T-helper 1 cell treated with Interleukin-12 subunit alpha and Interleukin-12 subunit beta and Interleukin-4 antibody, amounts not matched to agents 30 μg/mL and 1 μg/mL, for 36 hours (primary cell): ENCODE measurements around the gene CTNNA3.

ENCODE experiments used
- H3K27ac Mint-ChIP-seq: one replicate; pipeline ENCODE4 v1.8.0; 2021; ENCODE audit warnings: mild to moderate bottlenecking, mixed read lengths
- H3K27me3 Mint-ChIP-seq: one replicate; pipeline ENCODE4 v1.8.0; 2021; ENCODE audit warnings: low read depth, mixed read lengths
- H3K36me3 Mint-ChIP-seq: one replicate; pipeline ENCODE4 v1.8.0; 2021; ENCODE audit warnings: low read depth, mixed read lengths
- H3K4me1 Mint-ChIP-seq: one replicate; pipeline ENCODE4 v1.8.0; 2021; ENCODE audit warnings: low read depth, mixed read lengths
- H3K4me3 Mint-ChIP-seq: one replicate; pipeline ENCODE4 v1.8.0; 2021; ENCODE audit warnings: mild to moderate bottlenecking, moderate library complexity, mixed read lengths
- H3K9me3 Mint-ChIP-seq: one replicate; pipeline ENCODE4 v1.8.0; 2021; ENCODE audit warnings: mixed read lengths

CTNNA3 gene

DNA sequence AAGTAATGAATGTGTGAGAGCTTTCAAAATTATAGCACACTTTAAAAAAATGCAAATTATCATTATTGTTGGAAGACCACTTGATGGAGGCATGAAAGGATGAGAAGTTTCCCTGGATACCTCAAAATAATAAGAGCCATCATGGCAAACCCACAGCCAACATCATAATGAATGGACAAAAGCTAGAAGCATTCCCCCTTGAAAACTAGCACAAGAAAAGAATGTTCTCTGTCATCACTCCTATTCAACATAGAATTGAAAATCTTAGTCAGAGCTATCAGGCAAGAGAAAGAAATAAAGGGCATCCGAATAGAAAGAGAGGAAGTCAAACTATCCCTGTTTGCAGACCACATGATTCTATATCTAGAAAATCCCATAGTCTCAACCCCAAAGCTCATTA, 1657.4 kb downstream of the CTNNA3 start:
- Mint-ChIP-seq H3K36me3 (no peaks in the 10 kb centered on the region), H3K4me1 (no peaks in the 10 kb centered on the region), H3K4me3 (no peak overlapping the region), H3K27ac (no peak overlapping the region), H3K27me3 (no peaks in the 10 kb centered on the region), H3K9me3 (peaks cover 15% of the 10 kb centered on the region)

DNA sequence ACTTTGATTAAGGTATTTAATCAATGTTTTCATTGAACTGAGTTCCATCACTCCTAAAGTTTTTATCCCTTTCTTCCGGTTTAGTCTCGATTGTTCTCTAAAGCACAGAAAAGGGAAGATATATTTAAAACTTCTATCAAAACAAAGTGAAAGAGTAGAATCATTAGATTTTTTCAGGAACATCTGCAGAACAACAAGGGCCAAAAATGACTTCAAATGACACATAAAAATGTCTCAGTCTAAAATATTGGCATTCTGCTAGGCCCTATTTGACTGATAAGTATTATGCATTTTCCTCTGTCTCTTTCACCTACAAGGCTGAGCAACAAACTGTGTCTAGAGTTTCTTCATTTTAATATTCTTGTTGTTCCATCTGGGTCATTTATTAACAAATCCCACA, 1669.7 kb downstream of the CTNNA3 start:
- H3K4me1 Mint-ChIP-seq, result no peaks in the 10 kb centered on the region
- H3K9me3 Mint-ChIP-seq, result peaks cover 14% of the 10 kb centered on the region
- H3K27me3 Mint-ChIP-seq, result no peaks in the 10 kb centered on the region
- H3K36me3 Mint-ChIP-seq, result no peaks in the 10 kb centered on the region
- H3K4me3 Mint-ChIP-seq, result no peak overlapping the region
- H3K27ac Mint-ChIP-seq, result no peak overlapping the region

DNA sequence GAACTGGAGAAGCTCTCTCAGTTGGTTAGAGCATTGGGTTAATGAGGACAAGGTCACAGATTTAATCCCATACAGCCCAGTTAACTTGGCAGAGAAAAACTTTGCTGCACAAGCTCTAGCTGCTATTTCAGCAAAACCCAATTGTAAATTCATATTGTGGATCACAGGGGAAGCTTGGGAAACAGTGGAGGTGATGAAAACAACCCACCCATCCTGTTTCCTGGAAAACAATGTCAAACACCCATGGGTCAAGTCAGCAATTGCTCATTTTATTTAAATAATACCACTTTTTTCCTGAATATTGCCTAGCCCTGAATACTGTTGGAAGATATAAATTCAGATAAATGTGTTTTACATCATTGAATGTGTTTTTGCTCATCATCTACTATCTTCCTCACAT, 1670.8 kb downstream of the CTNNA3 start:
- H3K36me3 Mint-ChIP-seq, result no peaks in the 10 kb centered on the region

DNA sequence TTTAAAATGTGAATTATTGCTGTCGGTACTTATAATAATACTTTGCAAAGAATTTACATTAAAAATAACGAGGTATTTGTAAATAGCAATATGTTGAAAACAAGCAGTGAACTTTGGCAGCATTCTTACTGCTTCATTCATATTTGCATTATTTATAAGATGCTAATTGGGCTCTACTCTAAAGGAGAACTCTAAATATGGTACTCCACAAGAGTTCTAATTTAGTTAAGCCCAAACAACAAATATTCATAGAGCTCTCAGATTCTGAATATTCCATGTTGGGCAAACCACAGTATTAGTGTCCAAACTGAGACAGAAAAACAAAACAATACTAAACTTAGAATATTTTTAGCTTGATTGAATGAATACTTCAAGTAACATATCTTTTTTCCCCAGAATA, 1674.6 kb downstream of the CTNNA3 start:
- Mint-ChIP-seq H3K27me3 (no peaks in the 10 kb centered on the region), H3K36me3 (no peaks in the 10 kb centered on the region), H3K9me3 (no peaks in the 10 kb centered on the region), H3K4me3 (no peak overlapping the region), H3K27ac (no peak overlapping the region), H3K4me1 (no peaks in the 10 kb centered on the region)

More for the DNA sequence above, 1670.8 kb downstream of the CTNNA3 start:
- Mint-ChIP-seq H3K27me3 (no peaks in the 10 kb centered on the region), H3K4me1 (no peaks in the 10 kb centered on the region), H3K9me3 (peaks cover 10% of the 10 kb centered on the region), H3K27ac (no peak overlapping the region), H3K4me3 (no peak overlapping the region)

DNA sequence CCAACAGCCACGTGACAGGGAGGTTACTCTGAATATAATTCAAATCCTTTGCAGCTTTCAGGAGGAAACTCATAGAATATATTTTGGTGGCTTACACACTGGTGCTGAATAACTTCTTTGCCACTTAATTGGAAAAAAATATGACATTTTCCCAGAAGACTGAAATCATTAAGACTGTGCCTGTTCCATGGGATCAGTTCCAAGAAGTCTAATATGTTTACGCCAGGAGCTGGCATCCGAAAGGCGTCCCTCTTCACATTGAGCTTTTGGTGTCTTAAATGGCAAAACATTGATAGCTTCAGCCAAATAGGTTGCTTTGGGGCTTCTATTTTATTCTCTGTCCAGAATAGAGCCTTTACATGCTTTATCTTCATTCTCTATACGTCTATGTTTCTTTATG, 1687.8 kb downstream of the CTNNA3 start:
- Mint-ChIP-seq H3K9me3 (peaks cover 9% of the 10 kb centered on the region), H3K4me1 (no peaks in the 10 kb centered on the region), H3K27ac (no peak overlapping the region), H3K27me3 (no peaks in the 10 kb centered on the region), H3K4me3 (no peak overlapping the region), H3K36me3 (no peaks in the 10 kb centered on the region)

DNA sequence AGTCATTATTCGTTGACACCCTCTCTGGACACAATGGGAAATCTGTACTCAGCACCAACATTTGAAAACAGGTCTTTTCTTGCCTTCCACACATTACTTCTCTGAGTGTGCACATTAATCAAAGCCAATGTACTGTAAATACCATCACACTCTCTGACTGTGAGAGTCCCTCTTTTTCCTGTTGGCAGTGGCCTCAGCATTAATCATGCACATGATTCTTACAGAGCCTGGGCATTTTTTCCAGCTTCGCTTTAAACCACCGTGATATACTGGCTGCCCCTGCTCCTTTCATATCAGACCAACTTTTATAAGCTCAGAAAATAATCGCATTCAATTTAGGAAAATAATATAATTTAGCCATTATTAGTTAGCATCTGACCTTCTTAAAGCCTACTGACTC, 1689.6 kb downstream of the CTNNA3 start:
- Mint-ChIP-seq H3K27me3 (no peaks in the 10 kb centered on the region), H3K4me1 (no peaks in the 10 kb centered on the region), H3K4me3 (no peak overlapping the region), H3K36me3 (no peaks in the 10 kb centered on the region), H3K27ac (no peak overlapping the region), H3K9me3 (peaks cover 9% of the 10 kb centered on the region)

DNA sequence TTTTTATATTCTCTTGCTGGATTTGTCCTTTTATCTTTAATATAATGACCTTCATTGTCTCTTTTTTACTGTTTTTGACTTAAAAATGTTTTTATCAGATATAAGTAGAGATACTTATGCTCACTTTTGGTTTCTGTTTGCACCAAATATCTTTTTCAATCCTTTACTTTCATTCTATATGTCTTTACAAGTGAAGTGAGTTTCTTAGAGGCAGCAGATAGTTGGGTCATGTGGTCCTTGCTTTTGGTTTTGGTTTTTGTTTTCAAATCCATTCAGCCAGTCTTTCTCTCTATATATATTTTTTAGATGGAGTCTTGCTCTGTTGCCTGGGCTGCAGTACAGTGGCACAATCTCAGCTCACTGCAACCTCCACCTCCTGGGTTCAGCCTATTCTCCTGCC, 1702.5 kb downstream of the CTNNA3 start:
- Mint-ChIP-seq H3K27ac (no peak overlapping the region), H3K4me1 (no peaks in the 10 kb centered on the region), H3K27me3 (no peaks in the 10 kb centered on the region), H3K9me3 (peaks cover 14% of the 10 kb centered on the region), H3K4me3 (no peak overlapping the region), H3K36me3 (no peaks in the 10 kb centered on the region)

DNA sequence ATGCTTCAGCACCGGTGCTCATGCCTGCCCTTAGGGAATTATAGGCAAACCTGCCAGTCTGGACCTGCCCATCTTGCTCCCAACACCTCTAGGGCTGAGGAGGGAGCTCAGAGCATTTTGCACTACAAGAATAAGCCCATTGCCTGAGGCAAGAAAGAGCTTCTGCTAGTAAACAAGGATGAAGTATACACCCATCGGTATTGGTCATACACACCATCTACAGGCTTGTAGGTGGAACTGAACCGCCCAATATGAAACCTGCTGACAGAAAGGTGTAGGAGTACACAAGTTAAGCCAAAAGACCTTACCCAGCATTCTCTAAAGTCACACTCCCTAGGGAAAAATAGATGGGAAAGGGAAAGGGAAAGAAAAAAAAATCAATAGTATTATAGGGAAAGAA, 1727.1 kb downstream of the CTNNA3 start:
- Mint-ChIP-seq H3K27ac (no peak overlapping the region), H3K9me3 (peaks cover 13% of the 10 kb centered on the region), H3K27me3 (no peaks in the 10 kb centered on the region), H3K4me3 (no peak overlapping the region), H3K36me3 (no peaks in the 10 kb centered on the region), H3K4me1 (no peaks in the 10 kb centered on the region)

DNA sequence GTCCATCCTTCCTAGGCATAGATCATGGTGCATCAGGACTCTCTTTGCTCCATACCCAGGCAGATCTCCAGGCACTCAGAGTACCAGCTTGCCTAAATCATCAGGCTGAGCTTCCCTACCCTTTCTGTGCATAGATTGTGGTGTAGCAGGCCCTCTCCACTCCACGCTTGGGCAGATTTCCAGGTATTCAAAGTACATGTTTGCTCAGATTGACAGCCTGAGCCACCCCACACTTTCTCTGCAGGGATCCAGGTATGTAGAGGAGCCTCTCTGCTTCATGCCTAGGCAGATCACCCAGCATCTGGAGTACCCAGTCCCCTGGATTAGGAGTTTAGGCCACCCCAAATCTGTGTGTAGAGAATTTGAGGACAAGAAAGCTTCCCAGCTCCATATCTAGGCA, 1727.6 kb downstream of the CTNNA3 start:
- H3K4me3 Mint-ChIP-seq, result no peak overlapping the region
- H3K9me3 Mint-ChIP-seq, result peaks cover 12% of the 10 kb centered on the region
- no peaks in the 10 kb centered on the region for H3K36me3 Mint-ChIP-seq
- H3K27ac Mint-ChIP-seq, result no peak overlapping the region
- H3K27me3 Mint-ChIP-seq, result no peaks in the 10 kb centered on the region
- no peaks in the 10 kb centered on the region for H3K4me1 Mint-ChIP-seq

DNA sequence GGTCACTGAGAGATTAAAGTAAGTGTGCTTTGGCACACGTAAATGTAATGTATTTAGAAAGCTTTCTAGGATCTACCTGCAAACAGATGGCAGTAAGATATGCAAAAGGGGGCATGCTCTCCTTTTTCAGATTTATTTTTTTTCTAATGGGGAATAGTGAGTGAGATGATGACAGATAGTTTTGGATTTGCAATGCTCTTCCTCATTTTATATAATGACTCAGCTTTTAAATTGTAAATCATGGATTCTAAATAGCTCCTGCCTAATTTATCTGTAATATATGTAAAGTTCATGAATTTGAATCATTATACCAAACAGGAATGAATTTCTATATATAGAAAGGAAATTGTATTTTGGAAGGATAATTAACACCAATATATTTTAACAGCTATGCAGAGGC, 1731.8 kb downstream of the CTNNA3 start:
- Mint-ChIP-seq H3K36me3 (no peaks in the 10 kb centered on the region), H3K9me3 (peaks cover 12% of the 10 kb centered on the region), H3K4me1 (no peaks in the 10 kb centered on the region), H3K27me3 (no peaks in the 10 kb centered on the region), H3K4me3 (no peak overlapping the region), H3K27ac (no peak overlapping the region)

DNA sequence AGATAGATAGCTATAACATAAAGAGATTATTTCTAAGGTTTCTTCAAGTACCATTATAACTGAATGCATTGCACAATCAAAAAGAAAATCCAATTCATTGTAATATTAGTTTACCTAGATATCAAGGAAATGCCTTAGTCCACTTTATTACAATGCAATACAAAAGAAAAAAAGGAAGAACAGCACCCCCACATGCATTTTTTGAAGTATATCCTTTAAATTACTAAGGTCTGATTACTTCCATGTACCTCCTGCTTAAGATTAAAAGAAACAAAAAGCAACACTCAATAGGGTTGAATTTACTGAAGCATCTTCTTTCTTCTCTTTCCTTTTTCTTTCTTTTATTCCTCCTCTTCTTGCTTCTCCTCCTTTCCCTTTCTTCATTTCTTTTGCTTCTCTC, 1743.9 kb downstream of the CTNNA3 start:
- H3K27ac Mint-ChIP-seq, result no peak overlapping the region
- no peak overlapping the region for H3K4me3 Mint-ChIP-seq
- H3K27me3 Mint-ChIP-seq, result no peaks in the 10 kb centered on the region
- peaks cover 10% of the 10 kb centered on the region for H3K9me3 Mint-ChIP-seq
- no peaks in the 10 kb centered on the region for H3K36me3 Mint-ChIP-seq
- no peaks in the 10 kb centered on the region for H3K4me1 Mint-ChIP-seq

DNA sequence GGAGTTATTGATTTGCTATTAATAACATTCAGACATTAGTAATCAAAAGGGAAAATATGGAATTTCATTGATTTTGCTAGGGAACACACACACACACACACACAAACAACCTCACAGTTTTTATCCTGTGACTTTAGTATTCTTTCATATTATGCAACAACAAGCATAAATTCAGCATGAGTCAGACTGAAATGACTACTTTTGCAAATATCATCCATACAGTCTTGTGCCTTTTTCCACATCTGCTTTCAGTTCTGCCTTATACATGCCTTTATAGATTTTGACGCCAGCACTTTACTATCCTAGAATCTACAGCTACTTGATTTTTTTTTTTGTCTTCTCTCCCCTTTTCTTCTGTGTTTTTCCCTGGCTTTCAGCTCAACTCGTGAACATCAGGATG, 1745.9 kb downstream of the CTNNA3 start:
- Mint-ChIP-seq H3K4me3 (no peak overlapping the region), H3K27ac (no peak overlapping the region), H3K36me3 (no peaks in the 10 kb centered on the region), H3K27me3 (no peaks in the 10 kb centered on the region), H3K4me1 (no peaks in the 10 kb centered on the region), H3K9me3 (peaks cover 6% of the 10 kb centered on the region)

DNA sequence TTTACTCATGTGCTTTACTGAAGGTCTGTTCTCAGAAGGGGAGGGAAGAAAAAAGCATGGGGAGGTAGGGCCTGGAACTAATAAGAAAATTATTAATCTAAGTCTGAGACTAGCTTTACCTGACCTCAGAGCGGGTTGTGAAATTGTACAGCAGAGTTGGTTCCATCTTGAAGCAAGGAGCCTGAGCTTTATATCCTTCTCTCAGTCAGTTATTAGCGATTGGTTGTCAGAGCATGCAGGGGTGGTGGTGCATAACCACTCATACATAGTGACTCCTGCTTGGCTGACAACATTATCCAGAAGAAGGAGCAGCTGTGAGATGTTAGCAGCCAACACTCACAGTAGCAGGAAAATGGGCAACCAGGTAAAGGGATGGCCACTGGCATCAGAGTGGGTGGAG, 1746.5 kb downstream of the CTNNA3 start:
- no peaks in the 10 kb centered on the region for H3K27me3 Mint-ChIP-seq
- no peak overlapping the region for H3K27ac Mint-ChIP-seq
- H3K4me3 Mint-ChIP-seq, result no peak overlapping the region
- peaks cover 6% of the 10 kb centered on the region for H3K9me3 Mint-ChIP-seq
- no peaks in the 10 kb centered on the region for H3K36me3 Mint-ChIP-seq
- no peaks in the 10 kb centered on the region for H3K4me1 Mint-ChIP-seq

DNA sequence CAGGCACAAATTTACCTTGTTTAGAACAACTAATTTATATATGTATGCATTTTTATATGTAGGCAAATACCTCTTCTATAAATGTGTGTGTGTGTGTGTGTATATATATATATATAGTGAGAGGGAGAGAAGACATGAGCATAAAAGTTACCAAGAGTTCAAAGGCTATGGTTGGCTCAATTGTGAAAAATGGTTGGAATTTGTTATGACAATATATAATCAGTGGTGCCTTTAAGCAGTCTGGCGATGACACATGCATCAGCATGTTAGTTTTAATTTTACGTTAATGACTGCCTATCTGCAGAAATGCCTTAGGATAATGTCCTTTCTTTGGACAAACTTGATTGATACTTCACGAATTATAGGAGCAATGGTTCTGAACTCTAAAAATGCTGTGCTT, 1750.9 kb downstream of the CTNNA3 start:
- Mint-ChIP-seq H3K9me3 (no peaks in the 10 kb centered on the region), H3K36me3 (no peaks in the 10 kb centered on the region), H3K27me3 (no peaks in the 10 kb centered on the region), H3K4me1 (no peaks in the 10 kb centered on the region), H3K27ac (no peak overlapping the region), H3K4me3 (no peak overlapping the region)

DNA sequence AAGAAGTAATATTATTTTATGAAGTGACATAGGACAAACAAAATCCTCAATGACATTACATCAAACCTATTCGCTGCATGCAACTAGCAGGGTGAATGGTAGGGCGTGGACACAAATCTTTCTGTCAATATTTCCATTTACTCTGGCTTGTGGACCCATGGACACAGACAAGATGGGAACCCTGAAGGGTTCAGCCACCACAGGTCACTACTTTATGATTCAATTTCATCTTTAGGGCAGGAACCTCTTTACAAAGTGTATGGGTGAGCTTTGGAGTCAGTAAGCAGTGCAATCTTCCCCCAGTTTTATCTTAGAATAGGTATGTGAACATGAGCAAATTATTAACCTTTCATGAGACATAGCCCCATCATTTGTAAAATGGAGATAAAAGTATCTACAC, 1752.5 kb downstream of the CTNNA3 start:
- Mint-ChIP-seq H3K27me3 (no peaks in the 10 kb centered on the region), H3K4me3 (no peak overlapping the region), H3K36me3 (no peaks in the 10 kb centered on the region), H3K9me3 (no peaks in the 10 kb centered on the region), H3K4me1 (no peaks in the 10 kb centered on the region), H3K27ac (no peak overlapping the region)

DNA sequence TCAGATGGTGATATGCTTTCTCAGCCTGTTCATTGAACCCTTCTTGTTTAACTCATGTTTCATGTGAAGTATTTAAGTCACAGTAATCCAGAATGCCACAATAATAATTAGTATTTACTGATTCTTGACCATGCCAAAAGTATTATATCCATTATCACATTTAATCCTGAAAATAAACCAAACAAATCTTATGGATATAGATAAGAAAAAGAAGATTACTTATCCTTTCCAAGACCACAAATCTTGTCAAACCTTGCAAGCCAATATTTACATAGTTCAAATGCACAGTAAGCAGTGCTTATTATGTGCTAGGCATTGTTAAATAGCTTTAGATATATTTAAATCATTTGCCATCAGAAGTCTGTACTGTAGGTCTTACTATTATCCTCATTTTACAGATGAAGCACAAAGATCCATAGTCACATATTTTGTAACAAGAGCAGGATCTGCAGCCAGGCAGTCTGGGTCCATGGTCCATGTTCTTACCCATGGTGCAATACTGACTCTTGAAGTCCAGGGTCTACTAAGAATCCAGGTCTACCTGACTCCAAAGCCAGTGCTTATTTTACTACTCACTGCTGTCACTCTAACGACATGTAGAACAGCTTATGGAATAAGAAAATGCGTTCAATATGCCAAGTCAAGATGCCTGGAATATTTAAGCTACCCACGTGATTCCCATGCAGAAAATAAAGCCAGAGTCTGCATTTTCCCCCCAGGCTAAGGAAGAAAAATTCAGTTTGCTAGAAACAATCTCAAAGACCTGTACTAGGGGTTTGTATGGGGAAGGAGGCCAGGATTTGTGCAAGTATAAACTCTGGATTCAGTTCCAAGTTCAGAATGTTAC, 1755.0 kb downstream of the CTNNA3 start:
- H3K27ac Mint-ChIP-seq, result no peak overlapping the region
- no peaks in the 10 kb centered on the region for H3K9me3 Mint-ChIP-seq
- no peaks in the 10 kb centered on the region for H3K4me1 Mint-ChIP-seq
- H3K36me3 Mint-ChIP-seq, result no peaks in the 10 kb centered on the region
- no peaks in the 10 kb centered on the region for H3K27me3 Mint-ChIP-seq
- no peak overlapping the region for H3K4me3 Mint-ChIP-seq
